IMR-90 (cell line): ENCODE results near the gene PSD. TPM values are rescaled to one million over a fixed set of nuclear protein-coding genes. Genes with fewer than 3 reads are reported as not detected.
A peak's percentile ranks its signal among the peaks of the same experiment; 100 is the strongest.

Experiments used
- ATAC-seq: fragments of 200-7000 bp; cut with Tn5 transposase; 2 replicates; pipeline ENCODE4 v1.9.1; 2020; ENCODE audit warnings: low read depth, mild to moderate bottlenecking, moderate library complexity
- BruUV-seq: library from RNA; stranded (reverse); fragments of 400-500 nt; replicated peaks from 2 replicates; lab custom pipeline; 2021; lab: Mats Ljungman, UMichigan
- CTCF ChIA-PET: fragments of 300-600 bp; formaldehyde crosslinking; extraction: SDS; loops from one replicate; lab custom pipeline; 2021; ENCODE audit warnings: antibody characterized with exemption; lab: Yijun Ruan, JAX
- POLR2A ChIA-PET: fragments of 300-600 bp; sonication (Branson Sonifier 250); formaldehyde crosslinking; loops from one replicate; lab custom pipeline; 2022; ENCODE audit warnings: antibody characterized with exemption; ENCODE audit not compliant: unreplicated experiment; lab: Charles Lee
- DNase-seq: peaks from one replicate; pipeline ENCODE4 v3.0.0; 2013
- H2AFZ ChIP-seq: replicated peaks from 2 replicates; pipeline ENCODE3; 2013; ENCODE audit warnings: low read length, mild to moderate bottlenecking; ENCODE audit not compliant: poor library complexity
- H2AK5ac ChIP-seq: 2 replicates; pipeline ENCODE4 v1.6.1; 2013; ENCODE audit warnings: low read depth, low read length, inconsistent platforms
- H2AK9ac ChIP-seq: replicated peaks from 2 replicates; pipeline ENCODE3; 2013; ENCODE audit warnings: mild to moderate bottlenecking, low read depth, low read length, moderate library complexity; ENCODE audit not compliant: poor library complexity
- H2BK120ac ChIP-seq: 2 replicates; pipeline ENCODE4 v1.6.1; 2013; ENCODE audit warnings: low read depth, low read length, inconsistent platforms
- H2BK15ac ChIP-seq: 3 replicates; pipeline ENCODE4 v1.6.1; 2013; ENCODE audit warnings: low read depth, low read length, inconsistent platforms
- H2BK20ac ChIP-seq: 2 replicates; pipeline ENCODE4 v1.6.1; 2013; ENCODE audit warnings: low read depth, mild to moderate bottlenecking, inconsistent platforms, low read length, moderate library complexity
- H2BK5ac ChIP-seq: 2 replicates; pipeline ENCODE4 v1.6.1; 2013; ENCODE audit warnings: mild to moderate bottlenecking, low read depth, low read length, inconsistent platforms; ENCODE audit not compliant: poor library complexity, severe bottlenecking
- H3K14ac ChIP-seq: replicated peaks from 2 replicates; pipeline ENCODE4 v1.6.1; 2013; ENCODE audit warnings: low read depth, low read length, inconsistent platforms
- H3K18ac ChIP-seq: 2 replicates; pipeline ENCODE4 v1.6.1; 2013; ENCODE audit warnings: low read depth, low read length, control low read depth
- H3K23ac ChIP-seq: 2 replicates; pipeline ENCODE4 v1.6.1; 2013; ENCODE audit warnings: low read depth, low read length, inconsistent platforms
- H3K27ac ChIP-seq: 2 replicates; pipeline ENCODE4 v1.5.1; 2013; ENCODE audit warnings: mild to moderate bottlenecking, control low read depth, low read length; ENCODE audit not compliant: insufficient read depth
- H3K27me3 ChIP-seq: 2 replicates; pipeline ENCODE4 v1.6.1; 2013; ENCODE audit warnings: low read length; ENCODE audit not compliant: control insufficient read depth, insufficient read depth
- H3K36me3 ChIP-seq: 2 replicates; pipeline ENCODE4 v1.6.1; 2013; ENCODE audit warnings: low read length, mixed read lengths; ENCODE audit not compliant: control insufficient read depth, insufficient read depth
- H3K4ac ChIP-seq: 2 replicates; pipeline ENCODE4 v1.6.1; 2013; ENCODE audit warnings: low read depth, low read length, inconsistent platforms
- H3K4me1 ChIP-seq: 2 replicates; pipeline ENCODE4 v1.6.1; 2013; ENCODE audit warnings: low read length, mixed read lengths; ENCODE audit not compliant: control insufficient read depth, insufficient read depth
- H3K4me2 ChIP-seq: 2 replicates; pipeline ENCODE4 v1.6.1; 2013; ENCODE audit warnings: low read depth, mild to moderate bottlenecking, control low read depth, low read length, moderate library complexity
- H3K4me3 ChIP-seq: 2 replicates; pipeline ENCODE4 v1.5.1; 2013; ENCODE audit warnings: low read depth, mild to moderate bottlenecking, control low read depth, low read length, moderate library complexity; ENCODE audit not compliant: insufficient read depth
- H3K56ac ChIP-seq: 2 replicates; pipeline ENCODE4 v1.6.1; 2013; ENCODE audit warnings: low read length, inconsistent platforms; ENCODE audit not compliant: insufficient read depth; ENCODE audit errors: extremely low read depth
- H3K79me1 ChIP-seq, 2 experiments: 2 replicates each; pipeline ENCODE4 v1.6.1; 2013; ENCODE audit warnings: low read length in 2 of 2, inconsistent platforms in 1 of 2, low read depth in 1 of 2
- H3K9ac ChIP-seq: 2 replicates; pipeline ENCODE4 v1.6.1; 2013; ENCODE audit warnings: low read depth, low read length, control low read depth
- H3K9me1 ChIP-seq: 2 replicates; pipeline ENCODE4 v1.6.1; 2013; ENCODE audit warnings: low read length, inconsistent platforms; ENCODE audit not compliant: insufficient read depth
- H3K9me3 ChIP-seq: 2 replicates; pipeline ENCODE4 v1.6.1; 2013; ENCODE audit warnings: low read length; ENCODE audit not compliant: control insufficient read depth, insufficient read depth
- H4K20me1 ChIP-seq: 2 replicates; pipeline ENCODE4 v1.6.1; 2013; ENCODE audit warnings: low read length, inconsistent platforms; ENCODE audit not compliant: insufficient read depth
- H4K5ac ChIP-seq: 2 replicates; pipeline ENCODE4 v1.6.1; 2013; ENCODE audit warnings: mild to moderate bottlenecking, low read depth, low read length, control low read depth
- H4K8ac ChIP-seq, 2 experiments: 2 replicates each; pipeline ENCODE4 v1.6.1; 2013; ENCODE audit warnings: low read depth in 2 of 2, low read length in 2 of 2, control low read depth in 1 of 2, inconsistent platforms in 1 of 2
- H4K91ac ChIP-seq: 2 replicates; pipeline ENCODE4 v1.6.1; 2013; ENCODE audit warnings: low read depth, low read length, inconsistent platforms; ENCODE audit not compliant: insufficient read depth
- BHLHE40 ChIP-seq: fragments of 150-350 bp; IDR thresholded peaks from 2 replicates; pipeline ENCODE4 v1.6.1; 2016; ENCODE audit warnings: mild to moderate bottlenecking, low read depth, low read length
- MAFK ChIP-seq: IDR thresholded peaks from 2 replicates; pipeline ENCODE4 v1.6.1; 2012; ENCODE audit warnings: low read depth, low read length, improper control_type of control experiment
- MAZ ChIP-seq: IDR thresholded peaks from 2 replicates; pipeline ENCODE4 v1.6.1; 2012; ENCODE audit warnings: low read depth, mild to moderate bottlenecking, low read length, improper control_type of control experiment, moderate library complexity, borderline replicate concordance
- NFE2L2 ChIP-seq: fragments of 150-350 bp; IDR thresholded peaks from 2 replicates; pipeline ENCODE4 v1.6.1; 2016; ENCODE audit warnings: low read depth, mild to moderate bottlenecking, low read length
- POLR2A ChIP-seq: IDR thresholded peaks from 2 replicates; pipeline ENCODE4 v1.6.1; 2012; ENCODE audit warnings: mild to moderate bottlenecking, low read depth, low read length
- RCOR1 ChIP-seq: IDR thresholded peaks from 2 replicates; pipeline ENCODE4 v1.6.1; 2012; ENCODE audit warnings: mild to moderate bottlenecking, low read length, improper control_type of control experiment; ENCODE audit not compliant: insufficient replicate concordance
- SMC3 ChIP-seq: fragments of 150-350 bp; IDR thresholded peaks from 2 replicates; pipeline ENCODE4 v1.6.1; 2016; ENCODE audit warnings: low read depth, mild to moderate bottlenecking, antibody characterized with exemption, low read length, moderate library complexity
- WGBS, 2 experiments: methylation state at CpG; one replicate each; pipeline versions ENCODE4 v1.1.5 to v1.1.7; 2013; ENCODE audit warnings: missing lambda C conversion rate in 2 of 2; ENCODE audit not compliant: insufficient read length in 1 of 2; ENCODE audit errors: extremely low coverage in 2 of 2; 5-methylcytosine and 5-hydroxymethylcytosine counted together
- dilution Hi-C: fragments of 300-500 bp; cut with HindIII; formaldehyde crosslinking; loops from one replicate; pipeline ENCODE4 v1.14.3; 2018; ENCODE audit warnings: low sequenced_read_pairs; ENCODE audit not compliant: unreplicated experiment
- in situ Hi-C: fragments of 300-500 bp; cut with MboI; formaldehyde crosslinking; loops from 3 replicates; pipeline ENCODE4 v1.14.3; 2019; ENCODE audit warnings: low sequenced_read_pairs, inconsistent platforms, mixed read lengths
- intact Hi-C: fragments of 100-400 bp; cut with micrococcal nuclease; formaldehyde crosslinking; loops from 2 replicates; pipeline ENCODE4 v1.10.0; 2022
- polyA plus RNA-seq, 3 experiments: library from polyadenylated mRNA; depleted of rRNA; stranded (reverse); fragments of >200 nt; gene quantifications; 2 replicates each; pipeline ENCODE4 v1.2.3, GENCODE V29; 2012; ENCODE audit warnings: low replicate concordance in 1 of 3
- total RNA-seq: library from RNA; depleted of rRNA; stranded (reverse); fragments of >200 nt; gene quantifications from 2 replicates; pipeline ENCODE4 v1.2.3, GENCODE V29; 2012
- TF ChIP-seq, protein P1 (sequence below): fragments of 150-350 bp; IDR thresholded peaks from 2 replicates; pipeline ENCODE4 v1.6.1; 2017; ENCODE audit warnings: mild to moderate bottlenecking, antibody characterized with exemption, low read length, low read depth
- TF ChIP-seq, protein P2 (sequence below): conservative IDR thresholded peaks from 2 replicates; pipeline ENCODE4 v1.5.1; 2012; ENCODE audit warnings: mild to moderate bottlenecking, low read depth, low read length, improper control_type of control experiment
- TF ChIP-seq, protein P3 (sequence below): fragments of 150-350 bp; IDR thresholded peaks from 2 replicates; pipeline ENCODE4 v1.6.1; 2016; ENCODE audit warnings: low read depth, mild to moderate bottlenecking, low read length, moderate library complexity, borderline replicate concordance

Gene PSD
- total and polyA plus RNA-seq, 2 of the 4 experiments (the other 2 are of a cell fraction): 2.0 to 4.4 TPM

DNA sequence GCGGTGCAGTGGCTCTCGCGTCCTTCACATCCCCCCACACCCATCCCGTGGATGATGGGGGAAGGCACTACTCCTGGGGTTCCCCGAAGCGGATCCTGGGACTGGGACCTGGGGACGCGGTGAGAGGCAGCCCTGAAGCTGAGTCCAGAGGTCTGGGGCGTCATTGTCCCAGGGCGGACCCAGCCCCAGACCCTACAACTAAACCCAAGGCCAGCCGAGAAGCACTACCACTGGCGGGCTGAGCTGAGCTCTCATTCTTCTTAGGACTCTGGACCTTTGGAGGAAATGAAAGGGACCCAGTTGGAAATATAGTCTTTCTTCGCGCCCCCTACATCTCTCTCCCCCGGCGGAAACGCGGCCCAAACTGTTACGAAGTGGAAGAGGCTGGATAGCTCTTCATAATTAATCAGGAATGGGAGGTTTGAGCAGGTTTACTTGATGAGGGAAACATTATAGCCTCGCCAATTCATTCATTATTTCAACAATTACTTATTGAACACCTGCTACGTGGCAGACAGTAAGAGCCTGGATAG, 1.7 kb upstream of the PSD start:
- TF ChIP-seq RCOR1 (no peak), MAZ (no peak), SMC3 (no peak), NFE2L2 (no peak), POLR2A (no peak), MAFK (no peak), BHLHE40 (no peak)
- TF ChIP-seq, protein P1, sequence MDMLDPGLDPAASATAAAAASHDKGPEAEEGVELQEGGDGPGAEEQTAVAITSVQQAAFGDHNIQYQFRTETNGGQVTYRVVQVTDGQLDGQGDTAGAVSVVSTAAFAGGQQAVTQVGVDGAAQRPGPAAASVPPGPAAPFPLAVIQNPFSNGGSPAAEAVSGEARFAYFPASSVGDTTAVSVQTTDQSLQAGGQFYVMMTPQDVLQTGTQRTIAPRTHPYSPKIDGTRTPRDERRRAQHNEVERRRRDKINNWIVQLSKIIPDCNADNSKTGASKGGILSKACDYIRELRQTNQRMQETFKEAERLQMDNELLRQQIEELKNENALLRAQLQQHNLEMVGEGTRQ: no peak
- TF ChIP-seq, protein P2, sequence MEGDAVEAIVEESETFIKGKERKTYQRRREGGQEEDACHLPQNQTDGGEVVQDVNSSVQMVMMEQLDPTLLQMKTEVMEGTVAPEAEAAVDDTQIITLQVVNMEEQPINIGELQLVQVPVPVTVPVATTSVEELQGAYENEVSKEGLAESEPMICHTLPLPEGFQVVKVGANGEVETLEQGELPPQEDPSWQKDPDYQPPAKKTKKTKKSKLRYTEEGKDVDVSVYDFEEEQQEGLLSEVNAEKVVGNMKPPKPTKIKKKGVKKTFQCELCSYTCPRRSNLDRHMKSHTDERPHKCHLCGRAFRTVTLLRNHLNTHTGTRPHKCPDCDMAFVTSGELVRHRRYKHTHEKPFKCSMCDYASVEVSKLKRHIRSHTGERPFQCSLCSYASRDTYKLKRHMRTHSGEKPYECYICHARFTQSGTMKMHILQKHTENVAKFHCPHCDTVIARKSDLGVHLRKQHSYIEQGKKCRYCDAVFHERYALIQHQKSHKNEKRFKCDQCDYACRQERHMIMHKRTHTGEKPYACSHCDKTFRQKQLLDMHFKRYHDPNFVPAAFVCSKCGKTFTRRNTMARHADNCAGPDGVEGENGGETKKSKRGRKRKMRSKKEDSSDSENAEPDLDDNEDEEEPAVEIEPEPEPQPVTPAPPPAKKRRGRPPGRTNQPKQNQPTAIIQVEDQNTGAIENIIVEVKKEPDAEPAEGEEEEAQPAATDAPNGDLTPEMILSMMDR: no peak
- TF ChIP-seq, protein P3, sequence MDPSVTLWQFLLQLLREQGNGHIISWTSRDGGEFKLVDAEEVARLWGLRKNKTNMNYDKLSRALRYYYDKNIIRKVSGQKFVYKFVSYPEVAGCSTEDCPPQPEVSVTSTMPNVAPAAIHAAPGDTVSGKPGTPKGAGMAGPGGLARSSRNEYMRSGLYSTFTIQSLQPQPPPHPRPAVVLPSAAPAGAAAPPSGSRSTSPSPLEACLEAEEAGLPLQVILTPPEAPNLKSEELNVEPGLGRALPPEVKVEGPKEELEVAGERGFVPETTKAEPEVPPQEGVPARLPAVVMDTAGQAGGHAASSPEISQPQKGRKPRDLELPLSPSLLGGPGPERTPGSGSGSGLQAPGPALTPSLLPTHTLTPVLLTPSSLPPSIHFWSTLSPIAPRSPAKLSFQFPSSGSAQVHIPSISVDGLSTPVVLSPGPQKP: no peak
- no peak overlapping the region for H2BK120ac ChIP-seq
- H4K8ac ChIP-seq: peak overlapping the region; percentile 81 to 98; a peak in 2 of 4 replicates
- dilution Hi-C loops: no loop called here
- H3K56ac ChIP-seq: peak overlapping the region; percentile 86; the same call in 1 of the 2 replicates
- H3K14ac ChIP-seq: no peak overlapping the region
- POLR2A ChIA-PET: interaction anchor here (0.6 kb wide), 1 partner anchor 231 kb away, joined by 3 read pairs; no protein-coding TSS in a partner anchor
- ATAC-seq: no peak
- CTCF ChIA-PET: interaction anchor here (1.0 kb wide), 1 partner anchor 20 kb away, joined by 4 read pairs; no protein-coding TSS in a partner anchor
- DNase-seq: no peak
- no peak overlapping the region for H3K4ac ChIP-seq
- intact Hi-C loops: no loop called here
- no peak overlapping the region for H3K18ac ChIP-seq
- H3K9ac ChIP-seq: no peak overlapping the region
- no peak overlapping the region for H4K5ac ChIP-seq
- H3K79me1 ChIP-seq: peaks cover 0 to 23% of the 10 kb centered on the region in 2 experiments; a peak in 2 of 4 replicates
- no peak overlapping the region for H2AK5ac ChIP-seq
- peak overlapping the region; percentile 55 for H3K4me3 ChIP-seq
- H3K4me2 ChIP-seq: peak overlapping the region; percentile 60
- H2BK15ac ChIP-seq: no peak overlapping the region
- H3K36me3 ChIP-seq: peaks cover 6% of the 10 kb centered on the region; the same call in 1 of the 2 replicates
- no peak overlapping the region for H2BK5ac ChIP-seq
- WGBS, 2 experiments: no CpG with 5 or more reads among the region's 21 CpGs
- in situ Hi-C loops: no loop called here
- H3K27ac ChIP-seq: no peak overlapping the region
- H3K27me3 ChIP-seq: peaks cover 21% of the 10 kb centered on the region
- H4K20me1 ChIP-seq: no peaks in the 10 kb centered on the region
- H3K4me1 ChIP-seq: peaks cover 9% of the 10 kb centered on the region
- H3K9me3 ChIP-seq: no peaks in the 10 kb centered on the region
- no peak overlapping the region for H3K23ac ChIP-seq
- no peak overlapping the region for H4K91ac ChIP-seq
- peaks cover 9% of the 10 kb centered on the region; the same call in 1 of the 2 replicates for H3K9me1 ChIP-seq
- H2AFZ ChIP-seq: peak overlapping the region; percentile 99
- no peak overlapping the region for H2AK9ac ChIP-seq
- H2BK20ac ChIP-seq: no peak overlapping the region
- no TSS peak for BruUV-seq
